HG03159 (cell line): ENCODE data around the gene INPP5B.

Source experiments
- ATAC-seq: cut with Tn5 transposase; IDR thresholded peaks from one replicate; pipeline ENCODE4 v1.9.1; 2021; ENCODE audit warnings: mild to moderate bottlenecking, moderate library complexity; ENCODE audit not compliant: unreplicated experiment

The INPP5B gene

GRCh38 chr1:37879865-37880264 is 67.0 kb downstream of the INPP5B start:
- ATAC-seq: no peak

DNA sequence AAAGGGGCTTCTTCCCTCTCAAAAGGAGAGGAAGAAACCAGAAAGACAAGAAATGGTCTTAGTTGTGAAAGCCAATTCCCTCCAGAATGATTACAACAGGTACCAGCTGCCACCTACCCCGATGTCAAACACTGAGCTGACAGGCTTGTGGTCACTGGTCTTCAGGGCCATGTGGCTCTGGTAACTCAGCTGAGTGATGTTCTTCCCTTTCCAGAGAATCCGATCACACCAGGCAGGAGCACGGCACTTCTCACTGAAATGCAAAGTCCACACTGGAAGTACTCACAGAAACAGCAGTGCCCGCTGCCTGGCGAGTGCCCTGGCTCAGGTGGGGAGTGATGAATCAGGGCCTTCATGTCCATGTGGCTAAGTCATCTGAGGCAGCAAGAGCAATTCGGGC is 68.8 kb downstream of the INPP5B start:
- ATAC-seq: no peak

DNA sequence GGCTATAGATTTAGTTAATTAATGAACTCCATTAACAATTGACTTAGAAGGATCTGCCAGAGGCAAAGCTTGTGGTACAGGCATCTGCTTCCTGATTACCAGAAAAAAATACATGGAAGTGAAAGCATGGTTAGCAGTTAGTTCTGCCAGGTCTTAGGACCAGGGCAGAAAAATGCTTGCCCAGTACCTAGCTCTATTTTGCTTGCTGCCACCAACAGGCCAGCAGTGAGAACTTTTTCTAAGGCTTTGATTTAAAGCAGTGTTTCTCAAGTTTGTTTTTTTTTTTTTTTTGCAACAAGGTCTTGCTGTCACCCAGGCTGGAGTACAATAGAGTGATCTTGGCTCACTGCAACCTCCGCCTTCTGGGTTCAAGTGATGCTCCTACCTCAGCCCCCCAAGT is 71.0 kb downstream of the INPP5B start:
- ATAC-seq: no peak

DNA sequence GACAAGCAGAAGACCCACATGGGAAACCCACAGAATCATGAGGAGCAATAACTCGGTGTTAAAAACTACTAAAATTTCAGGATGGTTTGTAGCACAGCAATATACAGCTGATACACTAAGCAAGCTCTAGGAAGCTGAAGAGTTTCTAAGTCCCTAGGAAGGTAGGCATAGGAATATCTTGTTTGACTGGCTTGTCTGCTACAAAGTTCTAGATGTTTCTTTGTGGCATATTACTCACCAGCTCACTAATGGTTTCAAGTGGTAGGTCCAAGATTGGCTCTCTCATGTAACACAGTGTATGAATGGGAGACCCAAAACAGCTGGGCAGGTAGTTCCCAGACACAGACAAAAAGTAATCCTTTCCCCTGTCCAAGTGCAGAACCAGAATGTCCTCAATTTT is 74.2 kb downstream of the INPP5B start:
- ATAC-seq: no peak

DNA sequence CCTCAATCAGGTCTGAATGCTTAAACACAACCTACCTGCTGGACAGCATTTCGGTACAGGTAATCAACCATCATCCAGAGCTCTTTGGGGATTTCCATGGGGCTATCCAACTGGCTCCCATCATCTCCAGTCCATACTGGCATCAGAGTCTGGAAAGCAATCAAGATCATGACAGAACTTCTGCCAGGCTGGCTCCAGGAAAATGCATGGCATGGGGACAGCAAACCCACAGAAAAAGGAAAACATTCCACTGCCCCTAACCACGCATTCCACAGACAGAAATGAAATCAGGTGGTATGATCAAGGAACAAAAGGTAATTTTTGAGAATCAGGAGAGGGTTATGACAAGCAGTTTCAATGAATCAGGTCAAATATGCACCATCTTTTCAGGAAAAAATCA is 78.4 kb downstream of the INPP5B start:
- ATAC-seq: no peak

DNA sequence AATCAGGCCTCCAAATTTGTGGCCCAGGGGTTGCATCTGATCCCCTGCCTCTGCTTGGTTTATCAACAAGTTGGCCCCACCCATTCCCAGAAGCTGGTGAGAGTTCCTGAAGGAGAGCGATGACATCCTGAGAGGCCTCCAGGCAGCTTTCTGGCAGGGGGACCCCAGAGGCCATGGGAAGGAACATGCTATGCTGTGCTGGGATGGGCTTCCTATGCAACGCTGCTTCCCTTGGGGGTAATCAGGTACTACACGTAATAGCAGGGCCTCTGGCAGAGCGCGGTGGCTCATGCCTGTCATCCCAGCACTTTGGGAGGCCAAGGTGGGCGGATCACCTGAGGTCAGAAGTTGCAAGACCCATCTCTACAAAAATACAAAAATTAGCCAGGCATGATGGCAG is 79.1 kb downstream of the INPP5B start:
- ATAC-seq: no peak

DNA sequence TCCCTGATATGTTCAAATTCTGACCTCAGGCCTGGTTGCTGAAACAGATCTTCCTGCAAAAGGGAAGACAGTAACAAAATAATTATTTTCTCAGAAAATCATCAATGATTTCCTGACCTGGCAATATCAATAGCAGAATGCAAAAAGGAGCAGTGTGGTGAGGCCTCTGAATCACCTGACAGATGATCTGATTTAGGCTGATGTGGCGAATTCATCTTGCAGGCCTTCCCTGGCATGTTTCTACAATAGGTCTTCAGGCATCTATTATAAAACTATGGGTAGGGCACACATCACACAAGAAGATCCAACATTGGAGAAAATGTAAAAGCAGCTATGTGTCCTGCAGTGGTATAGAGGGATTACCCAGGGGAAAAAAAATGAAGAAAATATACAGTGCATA is 80.4 kb downstream of the INPP5B start:
- ATAC-seq: no peak

- no peak for ATAC-seq
Observed at GRCh38 chr1:37865348-37866120, 81.3 kb downstream of the INPP5B start.

GRCh38 chr1:37862330-37862729 is 84.5 kb downstream of the INPP5B start:
- ATAC-seq: no peak

- ATAC-seq: no peak
Observed at GRCh38 chr1:37861151-37861550, 85.7 kb downstream of the INPP5B start.

DNA sequence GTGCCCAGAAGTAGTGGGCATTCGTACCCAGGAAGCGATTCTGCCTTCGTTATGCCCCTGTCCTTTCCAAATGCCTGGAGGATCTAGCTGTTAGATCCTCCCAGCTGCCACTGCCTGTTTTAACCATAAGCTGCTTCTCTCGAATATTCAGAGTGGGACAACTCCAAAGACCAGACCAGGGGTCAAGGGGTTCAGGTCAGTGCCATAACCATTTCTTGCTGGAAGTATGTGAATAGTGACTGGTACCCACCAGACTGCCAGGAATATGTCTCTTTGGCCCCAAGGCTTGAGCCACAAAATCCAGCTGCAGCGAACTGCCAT is 86.5 kb downstream of the INPP5B start:
- ATAC-seq: no peak

DNA sequence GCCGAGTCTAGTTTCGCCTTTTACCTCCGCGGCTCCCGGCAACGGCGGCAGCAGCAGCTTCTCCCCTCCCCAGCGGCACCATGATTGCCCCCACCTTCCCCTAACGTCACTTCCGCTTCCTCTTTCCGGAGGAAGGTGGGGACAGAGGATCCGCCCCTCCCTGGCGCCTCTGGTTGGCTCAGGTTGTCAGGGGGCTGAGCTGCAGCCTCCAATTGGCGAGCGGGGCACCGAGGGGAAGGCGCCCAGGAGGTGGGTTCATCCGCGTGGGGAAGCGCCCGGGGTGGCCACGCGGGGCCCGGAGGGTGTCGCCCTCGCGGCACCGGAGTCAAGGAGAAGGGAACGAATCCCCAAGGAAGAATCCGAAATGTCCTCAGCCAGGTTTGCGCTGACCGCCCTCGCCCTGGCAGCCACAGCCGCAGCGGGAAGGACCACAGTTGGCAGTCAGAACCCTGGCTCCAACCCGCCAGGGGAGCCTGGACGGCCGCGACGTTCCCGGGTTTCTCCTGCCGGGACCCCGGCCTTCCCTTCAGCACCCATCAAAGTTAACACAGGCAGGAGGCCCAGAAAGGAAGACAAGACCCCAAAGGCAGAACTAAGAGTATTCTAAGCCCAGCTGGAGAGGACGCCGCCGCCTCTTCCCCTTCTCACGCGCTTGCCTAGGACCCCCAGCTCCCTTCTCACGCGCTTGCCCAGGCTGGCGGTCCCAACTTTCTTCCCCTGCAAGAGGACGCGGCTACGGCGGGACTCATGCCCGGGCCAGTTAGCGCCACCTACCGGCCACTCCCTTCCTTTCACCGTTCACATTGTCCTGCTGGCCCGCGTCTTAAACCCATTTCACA is 87.1 kb downstream of the INPP5B start, which contains the start of gene MTF1:
Gene MTF1 (minus strand): TSS at position 86 of the 839 bp plus-strand sequence. CDS start 1,934 bp downstream, outside the sequence.
- peak; percentile 89 for ATAC-seq

DNA sequence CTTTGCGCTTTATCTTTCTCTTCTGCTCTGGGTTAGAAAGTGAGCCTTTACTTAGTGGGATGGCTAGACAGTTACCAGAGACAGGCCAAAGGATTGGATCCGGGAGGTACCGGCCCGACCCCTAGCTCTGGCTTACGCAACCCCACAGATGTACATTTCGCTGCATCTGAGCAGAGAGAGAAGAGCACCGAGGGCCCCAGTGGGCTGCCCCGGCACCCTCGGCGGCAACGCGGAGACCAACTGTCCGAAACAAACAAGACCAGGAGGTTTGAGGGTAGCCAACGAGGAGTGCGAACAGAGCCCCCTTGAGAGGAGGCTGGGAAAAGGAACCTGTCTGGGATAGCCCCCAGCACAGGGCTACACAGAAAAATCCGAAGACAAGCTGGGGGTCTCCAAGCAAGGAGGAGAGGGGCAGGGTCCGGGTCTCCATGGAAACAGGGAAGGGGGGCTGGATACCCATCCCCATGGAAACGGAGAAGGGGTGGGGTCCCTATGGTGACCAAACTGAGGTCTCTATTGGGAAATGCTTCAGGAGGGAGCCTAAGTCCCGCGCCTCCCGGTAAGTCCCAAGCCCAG is 87.8 kb downstream of the INPP5B start:
- peak; percentile 28 for ATAC-seq

DNA sequence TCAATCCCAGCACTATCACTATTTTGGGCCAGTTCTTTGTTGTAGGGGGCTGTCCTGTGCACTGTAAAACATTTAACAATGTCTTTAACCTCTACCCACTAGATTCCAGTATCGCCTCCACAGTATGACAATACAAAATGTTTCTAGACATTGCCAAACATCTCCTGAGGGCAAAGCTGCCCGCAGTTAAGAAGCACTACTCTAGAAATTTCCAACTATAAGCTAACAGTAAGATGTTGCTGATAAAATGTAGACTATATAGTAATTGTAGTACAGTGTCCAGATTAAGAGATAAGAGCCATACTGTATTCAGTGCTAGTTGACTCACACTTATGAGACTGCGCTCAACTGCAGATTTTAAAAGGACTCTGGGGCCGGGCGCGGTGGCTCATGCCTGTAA is 92.4 kb downstream of the INPP5B start:
- ATAC-seq: no peak

- ATAC-seq: no peak
Observed at GRCh38 chr1:37853157-37853556, 93.7 kb downstream of the INPP5B start.

DNA sequence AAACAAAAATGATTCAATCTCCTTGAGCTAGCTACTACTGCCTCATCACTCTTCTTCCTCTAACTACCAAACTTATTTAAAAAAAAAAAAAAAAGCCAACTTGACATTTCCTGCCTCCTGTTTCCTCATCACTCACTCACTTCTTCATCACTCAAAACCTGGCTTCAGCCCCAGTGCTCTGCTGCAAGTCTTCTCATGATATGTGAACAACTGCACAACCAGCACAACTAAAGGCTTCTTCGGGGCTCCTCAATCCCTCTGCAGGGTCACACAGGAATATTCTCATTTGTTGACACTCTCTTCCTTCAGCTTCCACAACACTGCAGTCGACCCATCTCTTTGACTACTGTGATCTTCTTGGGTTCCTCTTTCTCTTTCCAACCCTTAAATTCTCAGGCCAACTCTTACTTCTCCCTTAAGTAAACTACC is 95.1 kb downstream of the INPP5B start:
- no peak for ATAC-seq

GRCh38 chr1:37851262-37851661 is 95.6 kb downstream of the INPP5B start:
- ATAC-seq: no peak

DNA sequence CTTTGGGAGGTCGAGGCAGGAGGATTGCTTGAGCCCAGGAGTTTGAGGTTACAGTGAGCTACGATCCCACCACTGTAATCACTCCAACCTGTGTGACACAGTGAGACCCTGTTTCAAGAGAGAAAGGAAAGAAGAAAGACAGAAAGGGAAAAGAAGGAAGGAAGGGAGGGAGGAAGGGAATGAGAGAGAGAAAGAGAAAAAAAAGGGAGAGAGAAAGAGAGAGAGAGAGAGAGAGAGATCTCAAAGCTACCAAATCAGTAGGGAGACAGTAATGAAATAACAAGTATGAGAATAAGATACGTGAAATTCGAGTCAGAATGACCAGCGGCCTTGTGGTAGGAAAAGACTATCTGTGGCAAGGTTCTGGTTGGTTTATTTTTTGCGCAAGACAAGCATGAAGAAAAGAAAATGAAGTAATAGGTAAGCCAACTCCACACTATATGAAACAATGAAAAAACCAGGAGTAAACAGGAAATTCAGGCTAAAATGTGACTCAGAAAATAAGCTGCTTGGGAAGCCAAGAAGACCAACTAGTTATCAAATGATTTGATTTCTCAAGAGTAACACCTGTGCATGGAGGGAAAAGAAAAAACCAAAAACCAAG is 96.4 kb downstream of the INPP5B start:
- ATAC-seq: no peak

GRCh38 chr1:37849480-37849879 is 97.4 kb downstream of the INPP5B start:
- no peak for ATAC-seq

- ATAC-seq: no peak
Observed at GRCh38 chr1:37846647-37847339, 100.1 kb downstream of the INPP5B start.

DNA sequence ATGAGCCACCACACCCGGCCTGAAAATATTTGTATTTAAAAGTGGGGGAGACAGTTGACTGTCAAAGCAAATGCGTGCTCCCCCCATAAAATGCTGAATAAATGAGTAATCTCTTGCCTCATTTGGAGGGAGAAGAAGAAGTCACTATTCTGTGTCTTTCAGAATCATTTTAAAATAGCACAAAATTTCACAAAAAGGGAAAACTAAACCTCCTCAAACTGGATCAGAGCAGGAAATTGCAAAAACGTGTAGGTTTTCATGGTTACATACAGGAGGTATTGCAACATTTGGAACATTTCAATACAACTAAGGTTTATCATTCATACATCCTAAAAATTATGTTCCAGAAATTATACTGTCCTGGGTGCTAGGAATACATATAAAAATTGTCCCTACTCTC is 101.1 kb downstream of the INPP5B start:
- ATAC-seq: no peak
